Keratinocyte (primary cell): ENCODE results near the gene FBXO45.

ENCODE experiments used
- EZH2 ChIP-seq: IDR thresholded peaks from one replicate; pipeline ENCODE4 v1.6.1; 2012; ENCODE audit warnings: inconsistent platforms, mild to moderate bottlenecking, low read length, moderate library complexity
- TF ChIP-seq, protein P1 (sequence below), 3 experiments: IDR thresholded peaks in 1 of 3; conservative IDR thresholded peaks in 1 of 3; optimal IDR thresholded peaks in 1 of 3; 2 replicates in 2 of 3; 3 replicates in 1 of 3; pipeline versions ENCODE3 to v1.5.1; 2011; ENCODE audit warnings: low read length in 3 of 3, mild to moderate bottlenecking in 3 of 3, moderate library complexity in 2 of 3, control low read depth in 1 of 3, inconsistent platforms in 1 of 3; ENCODE audit not compliant: insufficient read depth in 2 of 3; ENCODE audit errors: extremely low read depth in 1 of 3

DNA sequence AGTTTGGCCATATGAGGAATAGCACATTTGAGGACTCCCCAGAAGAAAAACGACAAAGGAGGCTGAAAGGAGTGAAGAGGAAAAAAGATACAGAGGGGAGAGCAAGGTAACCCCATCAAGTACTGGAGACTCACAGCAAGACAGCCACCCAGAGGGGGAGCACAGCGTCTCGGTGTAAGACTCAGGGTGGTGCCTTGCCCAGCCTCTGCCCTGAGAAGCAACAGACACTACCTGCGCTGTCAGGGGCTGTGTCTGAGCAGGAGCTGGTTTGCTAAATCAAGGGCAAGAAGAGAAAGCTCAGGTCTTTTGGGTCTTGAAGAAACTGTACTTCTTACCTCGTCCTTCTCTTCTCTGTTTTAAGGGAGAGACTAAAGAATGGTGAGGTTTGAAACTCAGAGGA lies 27.9 kb downstream of the FBXO45 start:
- TF ChIP-seq, protein P1, sequence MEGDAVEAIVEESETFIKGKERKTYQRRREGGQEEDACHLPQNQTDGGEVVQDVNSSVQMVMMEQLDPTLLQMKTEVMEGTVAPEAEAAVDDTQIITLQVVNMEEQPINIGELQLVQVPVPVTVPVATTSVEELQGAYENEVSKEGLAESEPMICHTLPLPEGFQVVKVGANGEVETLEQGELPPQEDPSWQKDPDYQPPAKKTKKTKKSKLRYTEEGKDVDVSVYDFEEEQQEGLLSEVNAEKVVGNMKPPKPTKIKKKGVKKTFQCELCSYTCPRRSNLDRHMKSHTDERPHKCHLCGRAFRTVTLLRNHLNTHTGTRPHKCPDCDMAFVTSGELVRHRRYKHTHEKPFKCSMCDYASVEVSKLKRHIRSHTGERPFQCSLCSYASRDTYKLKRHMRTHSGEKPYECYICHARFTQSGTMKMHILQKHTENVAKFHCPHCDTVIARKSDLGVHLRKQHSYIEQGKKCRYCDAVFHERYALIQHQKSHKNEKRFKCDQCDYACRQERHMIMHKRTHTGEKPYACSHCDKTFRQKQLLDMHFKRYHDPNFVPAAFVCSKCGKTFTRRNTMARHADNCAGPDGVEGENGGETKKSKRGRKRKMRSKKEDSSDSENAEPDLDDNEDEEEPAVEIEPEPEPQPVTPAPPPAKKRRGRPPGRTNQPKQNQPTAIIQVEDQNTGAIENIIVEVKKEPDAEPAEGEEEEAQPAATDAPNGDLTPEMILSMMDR (optimal IDR thresholded peaks at IDR 0.05 in 1 of 3, IDR thresholded peaks at IDR 0.05 in 1 of 3, conservative IDR thresholded peaks at IDR 0.05 in 1 of 3; ENCODE audit: extremely low read depth in 1 of 3, insufficient read depth in 2 of 3, low read length in 3 of 3) = peak in 1 of 3 experiments; percentile 35
- no peak for TF ChIP-seq EZH2
